ENCODE data around the gene LAMA4.

The LAMA4 gene

GRCh38 chr6:112241820-112242429 is 12.4 kb downstream of the LAMA4 start:
- no peak for DNase-seq (ENCODE audit: low read depth in 1 of 2, low spot score in 1 of 2)

GRCh38 chr6:112237595-112237994 is 16.8 kb downstream of the LAMA4 start:
- no peak for DNase-seq (ENCODE audit: low read depth in 1 of 2, low spot score in 1 of 2)

GRCh38 chr6:112237066-112237465 is 17.3 kb downstream of the LAMA4 start:
- DNase-seq (ENCODE audit: low read depth in 1 of 2, low spot score in 1 of 2): no peak

DNA sequence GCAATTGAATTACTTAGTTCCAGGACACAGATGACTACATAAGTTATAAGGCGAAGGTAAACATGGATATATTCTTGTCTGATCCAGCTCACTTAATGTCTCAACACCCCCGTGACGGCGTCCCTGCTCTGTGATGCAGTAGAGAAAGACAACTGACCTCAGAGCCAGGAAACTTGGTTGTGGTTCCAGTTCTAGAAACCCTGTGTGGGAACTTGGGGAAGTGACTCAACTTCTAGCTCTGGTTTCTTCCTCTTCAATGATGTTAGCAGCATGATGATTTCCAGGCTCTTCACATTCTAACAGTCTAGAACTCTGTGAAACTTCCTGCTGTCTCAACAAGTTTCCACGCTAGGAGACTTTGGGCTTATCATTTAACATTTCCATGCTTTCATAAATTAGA is 18.4 kb downstream of the LAMA4 start:
- DNase-seq (ENCODE audit: low read depth in 1 of 2, low spot score in 1 of 2): no peak

GRCh38 chr6:112234601-112235000 is 19.8 kb downstream of the LAMA4 start:
- no peak for DNase-seq (ENCODE audit: low read depth in 1 of 2, low spot score in 1 of 2)

GRCh38 chr6:112233847-112234246 is 20.5 kb downstream of the LAMA4 start:
- no peak for DNase-seq (ENCODE audit: low read depth in 1 of 2, low spot score in 1 of 2)

GRCh38 chr6:112232845-112233256 is 21.5 kb downstream of the LAMA4 start:
- DNase-seq (ENCODE audit: low read depth in 1 of 2, low spot score in 1 of 2): no peak

GRCh38 chr6:112231594-112232060 is 22.7 kb downstream of the LAMA4 start:
- DNase-seq (ENCODE audit: low read depth in 1 of 2, low spot score in 1 of 2): no peak

DNA sequence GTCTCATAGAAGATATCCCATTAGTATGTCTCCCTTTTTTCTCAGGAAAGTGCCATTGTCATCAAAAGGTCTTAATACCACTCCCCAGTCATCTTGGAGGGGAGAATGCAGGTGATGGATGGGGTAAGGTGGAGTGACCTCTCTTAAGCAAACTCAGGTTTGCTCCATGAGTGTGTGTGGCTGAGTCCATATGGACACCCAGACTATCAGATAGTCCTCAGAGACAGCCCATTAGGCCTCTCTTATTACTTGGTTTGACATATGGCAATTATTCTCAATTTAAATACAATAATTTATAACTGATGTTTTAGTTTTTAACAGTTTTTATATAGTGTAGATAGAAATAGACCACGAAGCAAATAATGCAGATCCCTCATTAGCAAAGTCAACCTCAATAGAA is 23.2 kb downstream of the LAMA4 start:
- DNase-seq (ENCODE audit: low read depth in 1 of 2, low spot score in 1 of 2): no peak

GRCh38 chr6:112228480-112229332 is 25.7 kb downstream of the LAMA4 start:
- no peak for DNase-seq (ENCODE audit: low read depth in 1 of 2, low spot score in 1 of 2)

DNA sequence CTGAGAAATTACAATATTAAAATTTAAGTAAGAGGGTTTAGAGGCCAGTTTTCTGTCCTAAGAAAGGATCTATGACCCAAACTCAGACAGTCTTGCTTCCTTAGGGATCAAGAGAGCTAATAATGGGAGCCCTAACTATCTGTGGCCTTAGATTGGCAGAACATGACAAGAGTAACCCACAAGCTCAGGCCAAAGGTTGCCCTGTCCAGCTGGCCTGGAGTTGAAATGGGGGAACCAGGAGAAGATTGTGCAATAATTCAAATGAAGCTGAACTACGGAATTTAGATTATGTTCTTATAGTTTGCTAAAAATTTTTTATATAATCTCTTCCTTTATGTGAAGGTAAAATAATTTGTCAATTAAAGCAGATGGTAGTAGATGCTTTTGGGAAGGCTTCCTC is 26.4 kb downstream of the LAMA4 start:
- no peak for DNase-seq (ENCODE audit: low read depth in 1 of 2, low spot score in 1 of 2)

DNA sequence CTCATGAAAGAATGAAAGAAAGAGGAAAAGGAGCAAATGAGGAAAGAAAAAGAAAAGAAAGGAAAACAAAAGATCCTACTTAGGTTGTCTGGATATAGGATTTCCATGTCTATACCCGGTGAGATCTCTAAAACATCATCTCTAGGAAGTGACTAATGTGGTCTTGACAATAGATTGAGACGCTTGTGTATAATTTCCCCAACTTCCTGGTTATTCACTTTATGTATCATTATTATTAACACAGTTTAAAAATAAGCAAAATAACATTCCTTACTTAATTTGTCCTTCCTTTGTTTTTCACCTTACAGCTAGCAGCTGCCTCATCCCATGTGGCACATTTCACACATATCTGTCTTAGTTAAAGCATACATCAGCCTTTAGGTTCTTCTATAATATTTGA is 27.0 kb downstream of the LAMA4 start:
- DNase-seq (ENCODE audit: low read depth in 1 of 2, low spot score in 1 of 2): no peak

GRCh38 chr6:112225691-112226090 is 28.7 kb downstream of the LAMA4 start:
- DNase-seq (ENCODE audit: low read depth in 1 of 2, low spot score in 1 of 2): no peak

- DNase-seq (ENCODE audit: low read depth in 1 of 2, low spot score in 1 of 2): no peak
These were observed 30.3 kb downstream of the LAMA4 start for GRCh38 chr6:112224088-112224487.

- no peak for DNase-seq (ENCODE audit: low read depth in 1 of 2, low spot score in 1 of 2)
These were observed 31.1 kb downstream of the LAMA4 start for GRCh38 chr6:112223070-112223861.

DNA sequence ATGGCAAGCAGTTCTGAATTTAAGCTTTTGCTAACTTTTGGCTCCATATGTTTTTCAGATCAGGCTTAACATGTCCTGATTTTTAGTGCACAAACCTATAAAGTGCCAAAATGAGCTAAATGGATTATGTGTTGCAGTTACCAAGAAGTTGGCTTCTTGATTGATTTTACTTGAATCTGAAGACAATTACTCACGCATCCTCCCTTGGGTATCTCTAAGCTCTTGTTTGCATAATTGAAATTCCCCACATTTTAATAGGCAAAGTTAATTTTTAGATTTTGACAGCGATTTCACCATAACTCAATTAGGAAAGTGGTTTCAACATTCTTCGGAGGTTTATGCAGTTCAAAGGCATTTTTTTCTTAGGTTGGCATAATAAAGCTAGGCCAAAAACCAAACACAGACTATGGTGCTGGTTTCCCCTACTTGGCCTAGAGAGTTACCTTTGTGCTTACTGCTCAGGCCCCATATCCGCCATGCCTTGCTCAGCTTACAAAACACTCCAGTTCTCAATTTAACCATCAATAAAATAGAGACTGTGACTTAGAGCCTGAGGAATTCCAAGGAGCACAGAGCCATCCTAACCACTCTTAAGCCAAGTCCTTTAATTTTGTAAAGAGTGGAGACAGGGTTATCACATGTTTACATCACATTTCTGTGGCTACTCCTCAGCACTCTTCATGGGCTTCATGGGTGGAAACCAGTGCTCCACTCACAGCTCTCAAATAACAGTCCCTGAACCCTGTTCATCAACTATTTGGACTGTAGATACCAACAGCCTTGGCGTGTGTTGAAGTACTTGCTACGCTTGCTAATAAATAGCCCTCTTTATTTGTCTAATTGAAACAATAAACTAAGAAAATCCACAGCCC is 32.1 kb downstream of the LAMA4 start:
- DNase-seq (ENCODE audit: low read depth in 1 of 2, low spot score in 1 of 2): no peak

- no peak for DNase-seq (ENCODE audit: low read depth in 1 of 2, low spot score in 1 of 2)
These were observed 32.8 kb downstream of the LAMA4 start for GRCh38 chr6:112221561-112221960.

- no peak for DNase-seq (ENCODE audit: low read depth in 1 of 2, low spot score in 1 of 2)
These were observed 35.8 kb downstream of the LAMA4 start for GRCh38 chr6:112218563-112218962.

GRCh38 chr6:112216662-112217551 is 37.5 kb downstream of the LAMA4 start:
- no peak for DNase-seq (ENCODE audit: low read depth in 1 of 2, low spot score in 1 of 2)
